HCT116 (cell line): ENCODE measurements around the gene GAS2L2. TPM values are rescaled to one million over a fixed set of nuclear protein-coding genes. Genes with fewer than 3 reads are reported as not detected.

ENCODE experiments used
- ATAC-seq: fragments of 200-7000 bp; cut with Tn5 transposase; 2 replicates; pipeline ENCODE4 v1.9.1; 2020; ENCODE audit warnings: mild to moderate bottlenecking, moderate library complexity
- BruUV-seq: library from RNA; stranded (reverse); fragments of 400-500 nt; replicated peaks from 2 replicates; lab custom pipeline; 2021; lab: Mats Ljungman, UMichigan
- CTCF ChIA-PET: fragments of 300-600 bp; sonication (Branson Sonifier 250); formaldehyde crosslinking; loops from one replicate; lab custom pipeline; 2021; ENCODE audit warnings: antibody characterized with exemption; lab: Charles Lee
- POLR2A ChIA-PET: fragments of 300-600, 350-600 bp; sonication (Branson Sonifier 250); formaldehyde crosslinking; loops from one replicate; lab custom pipeline; 2021; ENCODE audit warnings: antibody characterized with exemption; lab: Charles Lee
- RAD21 ChIA-PET, 2 experiments: fragments of 300-600 bp; sonication (Branson Sonifier 250); formaldehyde crosslinking; loops; one replicate each; lab custom pipeline; 2023; ENCODE audit warnings: low total read pairs in 2 of 2; ENCODE audit not compliant: uncharacterized antibody in 2 of 2, unreplicated experiment in 2 of 2, low non-redundant PET in 1 of 2; lab: Charles Lee
- DNase-seq: peaks from one replicate; pipeline ENCODE4 v3.0.0-alpha.2; 2010; ENCODE audit warnings: low read depth, low spot score
- H2AFZ ChIP-seq: fragments of 200-600 bp; shearing (Covaris generic), sonication (generic); 2 replicates; pipeline ENCODE4 v1.6.1; 2017; ENCODE audit warnings: low read depth, mixed run types, mixed read lengths, antibody characterized with exemption, low read length; ENCODE audit not compliant: poor library complexity, severe bottlenecking
- H3K27ac ChIP-seq: 2 replicates; pipeline ENCODE4 v1.5.1; 2012; ENCODE audit warnings: low read depth, low read length
- H3K27me3 ChIP-seq: fragments of 200-600 bp; sonication (generic); 2 replicates; pipeline ENCODE4 v1.6.1; 2016; ENCODE audit warnings: mixed run types, low read length, mixed read lengths; ENCODE audit not compliant: insufficient read depth
- H3K36me3 ChIP-seq, 2 experiments: fragments of 200-500 bp in 1 of 2; fragments of 200-600 bp in 1 of 2; sonication (Bioruptor generic) in 1 of 2; sonication (generic) in 1 of 2; 2 replicates each; pipeline versions ENCODE4 v1.5.1 to v1.6.1; 2014 to 2016; ENCODE audit warnings: low read length in 2 of 2, inconsistent platforms in 1 of 2, mixed read lengths in 1 of 2, mixed run types in 1 of 2; ENCODE audit not compliant: insufficient read depth in 2 of 2, control insufficient read depth in 1 of 2
- H3K4me1 ChIP-seq, 2 experiments: fragments of 200-600 bp in 1 of 2; sonication (generic) in 1 of 2; 2 replicates each; pipeline versions ENCODE4 v1.5.1 to v1.6.1; 2012 to 2017; ENCODE audit warnings: low read length in 2 of 2, inconsistent platforms in 1 of 2, mild to moderate bottlenecking in 1 of 2, mixed read lengths in 1 of 2, mixed run types in 1 of 2, moderate library complexity in 1 of 2; ENCODE audit not compliant: insufficient read depth in 2 of 2, control insufficient read depth in 1 of 2
- H3K4me2 ChIP-seq: fragments of 200-600 bp; sonication (generic); 2 replicates; pipeline ENCODE4 v1.6.1; 2017; ENCODE audit warnings: mixed run types, low read length, mixed read lengths
- H3K4me3 ChIP-seq, 2 experiments: fragments of 200-600 bp in 1 of 2; sonication (generic) in 1 of 2; replicated peaks in 1 of 2; 2 replicates each; pipeline ENCODE4 v1.5.1; 2011 to 2016; ENCODE audit warnings: low read length in 2 of 2, control low read depth in 1 of 2, low read depth in 1 of 2, mild to moderate bottlenecking in 1 of 2, mixed read lengths in 1 of 2, mixed run types in 1 of 2
- H3K79me2 ChIP-seq: fragments of 200-600 bp; sonication (generic); 2 replicates; pipeline ENCODE4 v1.6.1; 2017; ENCODE audit warnings: mild to moderate bottlenecking, mixed run types, low read length, moderate library complexity, mixed read lengths; ENCODE audit not compliant: insufficient read depth
- H3K9ac ChIP-seq: fragments of 200-600 bp; sonication (generic); 2 replicates; pipeline ENCODE4 v1.6.1; 2016; ENCODE audit warnings: low read length, mixed read lengths
- H3K9me2 ChIP-seq: fragments of 200-600 bp; sonication (generic), shearing (Covaris generic); 2 replicates; pipeline ENCODE4 v1.6.1; 2017; ENCODE audit warnings: mixed run types, mild to moderate bottlenecking, moderate library complexity; ENCODE audit not compliant: insufficient read depth
- H3K9me3 ChIP-seq, 2 experiments: fragments of 200-500 bp in 1 of 2; fragments of 200-600 bp in 1 of 2; sonication (Bioruptor generic) in 1 of 2; sonication (generic) in 1 of 2; 2 replicates each; pipeline ENCODE4 v1.6.1; 2014 to 2017; ENCODE audit warnings: low read length in 2 of 2, mixed read lengths in 2 of 2, inconsistent platforms in 1 of 2, low read depth in 1 of 2, mild to moderate bottlenecking in 1 of 2, mixed run types in 1 of 2, moderate library complexity in 1 of 2; ENCODE audit not compliant: control insufficient read depth in 1 of 2, insufficient read depth in 1 of 2
- H4K20me1 ChIP-seq: fragments of 200-600 bp; sonication (generic), shearing (Covaris generic); 2 replicates; pipeline ENCODE4 v1.6.1; 2017; ENCODE audit warnings: mixed run types, mild to moderate bottlenecking, moderate library complexity; ENCODE audit not compliant: insufficient read depth
- CBX3 ChIP-seq: IDR thresholded peaks from 2 replicates; pipeline ENCODE4 v1.6.1; 2012; ENCODE audit warnings: low read depth
- CEBPB ChIP-seq: IDR thresholded peaks from 2 replicates; pipeline ENCODE4 v1.6.1; 2012; ENCODE audit warnings: low read depth
- EGR1 ChIP-seq: IDR thresholded peaks from 2 replicates; pipeline ENCODE4 v1.6.1; 2012; ENCODE audit warnings: low read depth
- EZH2phosphoT487 ChIP-seq: fragments of 200-600 bp; IDR thresholded peaks from 2 replicates; pipeline ENCODE4 v1.6.1; 2018; ENCODE audit warnings: antibody characterized with exemption, borderline replicate concordance
- FOSL1 ChIP-seq: IDR thresholded peaks from 2 replicates; pipeline ENCODE4 v1.6.1; 2012; ENCODE audit warnings: low read depth
- JUND ChIP-seq: IDR thresholded peaks from 2 replicates; pipeline ENCODE4 v1.6.1; 2012
- POLR2A ChIP-seq: IDR thresholded peaks from 2 replicates; pipeline ENCODE4 v1.7.0; 2011; ENCODE audit warnings: borderline replicate concordance; ENCODE audit not compliant: insufficient read depth, insufficient read length; ENCODE audit errors: extremely low read depth
- POLR2AphosphoS5 ChIP-seq: IDR thresholded peaks from 2 replicates; pipeline ENCODE4 v1.6.1; 2011; ENCODE audit warnings: mild to moderate bottlenecking, low read depth, low read length, moderate library complexity
- RAD21 ChIP-seq: IDR thresholded peaks from 2 replicates; pipeline ENCODE4 v1.6.1; 2012; ENCODE audit warnings: low read depth, mild to moderate bottlenecking
- SRF ChIP-seq: IDR thresholded peaks from 2 replicates; pipeline ENCODE4 v1.6.1; 2012; ENCODE audit warnings: low read depth
- TCF7L2 ChIP-seq: IDR thresholded peaks from 2 replicates; pipeline ENCODE4 v1.7.0; 2011; ENCODE audit warnings: borderline replicate concordance, inconsistent platforms; ENCODE audit not compliant: insufficient read depth, insufficient read length; ENCODE audit errors: extremely low read depth
- YY1 ChIP-seq: IDR thresholded peaks from 2 replicates; pipeline ENCODE4 v1.6.1; 2011; ENCODE audit warnings: low read length, low read depth, moderate library complexity, mild to moderate bottlenecking; ENCODE audit not compliant: insufficient replicate concordance; ENCODE audit errors: extremely low read depth
- ZFX ChIP-seq: fragments of 450-650 bp; IDR thresholded peaks from 2 replicates; pipeline ENCODE4 v1.6.1; 2017
- intact Hi-C: fragments of 100-400 bp; cut with micrococcal nuclease; formaldehyde crosslinking; loops from 2 replicates; pipeline ENCODE4 v1.10.0; 2022
- total RNA-seq: library from RNA; stranded (reverse); gene quantifications from one replicate; pipeline ENCODE4 v1.2.1, GENCODE V29; 2021; ENCODE audit not compliant: unreplicated experiment
- TF ChIP-seq, protein P1 (sequence below): IDR thresholded peaks from 2 replicates; pipeline ENCODE4 v1.6.1; 2012

GAS2L2 gene
- total RNA-seq, 1 experiment from 2014 or later = not detected

DNA sequence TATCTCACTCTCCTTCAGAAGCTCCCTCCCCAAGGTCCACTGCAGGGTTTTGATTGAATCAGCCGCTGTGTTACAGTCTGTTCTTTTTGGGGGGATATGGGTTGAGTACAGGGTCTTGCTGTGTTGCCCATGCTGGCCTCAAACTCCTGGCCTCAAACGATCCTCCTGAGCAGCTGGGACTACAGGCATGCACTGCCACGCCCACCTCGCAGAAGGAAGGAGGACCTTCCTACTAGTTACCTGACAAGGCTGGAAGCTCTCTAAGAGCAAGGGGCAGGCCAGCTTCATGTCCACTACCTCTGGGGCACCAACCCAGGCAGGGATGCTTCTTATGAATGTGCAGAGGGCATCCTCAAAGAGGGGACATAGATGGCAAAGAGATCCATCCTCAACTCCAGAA, 44.3 kb upstream of the GAS2L2 start:
- Histone ChIP-seq H3K4me3 (no peak overlapping the region), H3K27me3 (no peaks in the 10 kb centered on the region), H3K9me2 (no peaks in the 10 kb centered on the region), H3K9ac (no peak overlapping the region), H3K9me3 (no peaks in the 10 kb centered on the region), H2AFZ (no peak overlapping the region), H4K20me1 (no peaks in the 10 kb centered on the region), H3K4me1 (peaks cover 8 to 22% of the 10 kb centered on the region in 2 experiments), H3K4me2 (no peak overlapping the region), H3K79me2 (no peaks in the 10 kb centered on the region), H3K27ac (no peak overlapping the region), H3K36me3 (no peaks in the 10 kb centered on the region)
- BruUV-seq = no TSS peak
- CTCF ChIA-PET = interaction anchor here (1.2 kb wide), 1 partner anchor 31 kb away, joined by 6 read pairs; no protein-coding TSS in a partner anchor
- POLR2A ChIA-PET = interaction anchor here (3.6 kb wide), 1 partner anchor 11 kb away, joined by 14 read pairs; the partner anchor contains the start of gene TAF15
- ATAC-seq = no peak
- no peak for TF ChIP-seq EZH2phosphoT487
- no peak for TF ChIP-seq CEBPB
- TF ChIP-seq TCF7L2 = no peak
- TF ChIP-seq POLR2AphosphoS5 = no peak
- TF ChIP-seq EGR1 = no peak
- TF ChIP-seq POLR2A = no peak
- no peak for TF ChIP-seq FOSL1
- TF ChIP-seq SRF = no peak
- TF ChIP-seq CBX3 = no peak
- TF ChIP-seq, protein P1, sequence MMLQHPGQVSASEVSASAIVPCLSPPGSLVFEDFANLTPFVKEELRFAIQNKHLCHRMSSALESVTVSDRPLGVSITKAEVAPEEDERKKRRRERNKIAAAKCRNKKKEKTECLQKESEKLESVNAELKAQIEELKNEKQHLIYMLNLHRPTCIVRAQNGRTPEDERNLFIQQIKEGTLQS = no peak
- no peak for TF ChIP-seq JUND
- no peak for TF ChIP-seq ZFX
- TF ChIP-seq YY1 = no peak
- no peak for TF ChIP-seq RAD21
- intact Hi-C loops = no loop called here
- no peak for DNase-seq
- RAD21 ChIA-PET = no interaction called here
